WTC11 (cell line): Measurements from ENCODE around the gene SMTN. TPM values are rescaled to one million over a fixed set of nuclear protein-coding genes. Genes with fewer than 3 reads are reported as not detected.

Experiments
- ATAC-seq: fragments of 200-7000 bp; cut with Tn5 transposase; 2 replicates; pipeline ENCODE4 v1.10.0; 2021; ENCODE audit warnings: mild to moderate bottlenecking, moderate library complexity
- Bru-seq: library from RNA; stranded (reverse); fragments of 400-500 nt; gene quantifications from one replicate; lab custom pipeline; 2021; lab: Mats Ljungman, UMichigan
- CTCF ChIA-PET: fragments of 300-600 bp; sonication (Branson Sonifier 250); formaldehyde crosslinking; loops from one replicate; lab custom pipeline; 2021; ENCODE audit warnings: antibody characterized with exemption; lab: Charles Lee
- POLR2A ChIA-PET: fragments of 350-600 bp; sonication (Branson Sonifier 250); formaldehyde crosslinking; loops from one replicate; lab custom pipeline; 2021; ENCODE audit warnings: antibody characterized with exemption; lab: Charles Lee
- DNase-seq: peaks from one replicate; pipeline ENCODE4 v3.0.0; 2021; ENCODE audit warnings: low spot score
- H3K27ac Mint-ChIP-seq: 2 replicates; pipeline ENCODE4 v1.8.0; 2021; ENCODE audit warnings: mixed read lengths
- H3K27me3 Mint-ChIP-seq: 2 replicates; pipeline ENCODE4 v1.8.0; 2021; ENCODE audit warnings: low read depth, mild to moderate bottlenecking, moderate library complexity, mixed read lengths
- H3K36me3 Mint-ChIP-seq: 2 replicates; pipeline ENCODE4 v1.8.0; 2021; ENCODE audit warnings: mixed read lengths
- H3K4me1 Mint-ChIP-seq: 2 replicates; pipeline ENCODE4 v1.8.0; 2022; ENCODE audit warnings: mixed read lengths
- H3K4me3 Mint-ChIP-seq: 2 replicates; pipeline ENCODE4 v1.8.0; 2021; ENCODE audit warnings: mild to moderate bottlenecking, moderate library complexity, mixed read lengths
- H3K9me3 Mint-ChIP-seq: 2 replicates; pipeline ENCODE4 v1.8.0; 2021; ENCODE audit warnings: mixed read lengths
- CREB1 ChIP-seq: sonication (generic); formaldehyde crosslinking; IDR thresholded peaks from 2 replicates; pipeline ENCODE4 v1.8.0; 2023; ENCODE audit warnings: mild to moderate bottlenecking, missing genetic modification reagents
- CREM ChIP-seq: sonication (generic); formaldehyde crosslinking; IDR thresholded peaks from 2 replicates; pipeline ENCODE4 v1.8.1; 2022; ENCODE audit warnings: mild to moderate bottlenecking, missing genetic modification reagents, moderate library complexity
- E2F4 ChIP-seq: sonication (generic); formaldehyde crosslinking; IDR thresholded peaks from 2 replicates; pipeline ENCODE4 v1.8.1; 2022; ENCODE audit warnings: low read depth, mild to moderate bottlenecking, moderate library complexity, missing genetic modification reagents, borderline replicate concordance
- E2F5 ChIP-seq: sonication (generic); formaldehyde crosslinking; IDR thresholded peaks from 2 replicates; pipeline ENCODE4 v1.8.1; 2022; ENCODE audit warnings: mild to moderate bottlenecking, moderate library complexity, missing genetic modification reagents
- FOXK1 ChIP-seq: sonication (generic); formaldehyde crosslinking; IDR thresholded peaks from 2 replicates; pipeline ENCODE4 v1.8.0; 2022; ENCODE audit warnings: mild to moderate bottlenecking, moderate library complexity, missing genetic modification reagents
- FOXP1 ChIP-seq: sonication (generic); formaldehyde crosslinking; IDR thresholded peaks from 2 replicates; pipeline ENCODE4 v1.8.0; 2022; ENCODE audit warnings: missing genetic modification reagents, mild to moderate bottlenecking, moderate library complexity, borderline replicate concordance
- GABPB1 ChIP-seq: sonication (generic); formaldehyde crosslinking; IDR thresholded peaks from 2 replicates; pipeline ENCODE4 v1.8.1; 2023; ENCODE audit warnings: mild to moderate bottlenecking, missing genetic modification reagents
- MAX ChIP-seq: sonication (generic); formaldehyde crosslinking; IDR thresholded peaks from 2 replicates; pipeline ENCODE4 v1.8.0; 2022; ENCODE audit warnings: mild to moderate bottlenecking, missing genetic modification reagents
- MYBL2 ChIP-seq: sonication (generic); formaldehyde crosslinking; IDR thresholded peaks from 2 replicates; pipeline ENCODE4 v1.8.1; 2023; ENCODE audit warnings: mild to moderate bottlenecking, moderate library complexity, missing genetic modification reagents
- NFE2L1 ChIP-seq: sonication (generic); formaldehyde crosslinking; IDR thresholded peaks from 2 replicates; pipeline ENCODE4 v1.8.1; 2023; ENCODE audit warnings: missing genetic modification reagents
- NFYB ChIP-seq: sonication (generic); formaldehyde crosslinking; conservative IDR thresholded peaks from 2 replicates; pipeline ENCODE4 v1.8.0; 2022; ENCODE audit warnings: low read depth, missing genetic modification reagents
- OVOL2 ChIP-seq: fragments of 250-450 bp; sonication (Bioruptor Pico); IDR thresholded peaks from 2 replicates; pipeline ENCODE4 v1.9.0; 2021; ENCODE audit warnings: mild to moderate bottlenecking, borderline replicate concordance
- PRRX2 ChIP-seq: fragments of 250-450 bp; sonication (Bioruptor Pico); IDR thresholded peaks from 2 replicates; pipeline ENCODE4 v1.8.0; 2021; ENCODE audit warnings: mild to moderate bottlenecking
- RELA ChIP-seq: sonication (generic); formaldehyde crosslinking; IDR thresholded peaks from 2 replicates; pipeline ENCODE4 v1.8.1; 2022; ENCODE audit warnings: missing genetic modification reagents, mild to moderate bottlenecking, borderline replicate concordance
- SP1 ChIP-seq: sonication (generic); formaldehyde crosslinking; conservative IDR thresholded peaks from 2 replicates; pipeline ENCODE4 v1.8.1; 2022; ENCODE audit warnings: missing genetic modification reagents
- TCF7 ChIP-seq: sonication (generic); formaldehyde crosslinking; IDR thresholded peaks from 2 replicates; pipeline ENCODE4 v1.8.0; 2022; ENCODE audit warnings: mild to moderate bottlenecking, low read depth, missing genetic modification reagents, moderate library complexity
- TEAD1 ChIP-seq: sonication (generic); formaldehyde crosslinking; IDR thresholded peaks from 2 replicates; pipeline ENCODE4 v1.8.0; 2022; ENCODE audit warnings: mild to moderate bottlenecking, missing genetic modification reagents
- TEAD4 ChIP-seq: sonication (generic); formaldehyde crosslinking; IDR thresholded peaks from 2 replicates; pipeline ENCODE4 v1.8.0; 2022; ENCODE audit warnings: mild to moderate bottlenecking, missing genetic modification reagents
- ZBTB43 ChIP-seq: sonication (generic); formaldehyde crosslinking; IDR thresholded peaks from 2 replicates; pipeline ENCODE4 v1.8.1; 2023; ENCODE audit warnings: mild to moderate bottlenecking, missing genetic modification reagents
- long read RNA-seq, 3 experiments: library from RNA in 1 of 3; library from capped mRNA in 1 of 3; library from polyadenylated mRNA in 1 of 3; unstranded in 2 of 3; stranded (forward) in 1 of 3; transcript quantifications; one replicate each; pipeline ENCODE4 v2.0.0, GENCODE V29; 2021
- total RNA-seq: library from RNA; stranded (reverse); gene quantifications from 3 replicates; pipeline ENCODE4 v1.2.3, GENCODE V29; 2021

Gene SMTN
- total RNA-seq, result 28.1 to 34.5 TPM (median 32.8 TPM) in 3 replicates
- Bru-seq, nascent RNA, result percentile 44 among the genes with signal in this experiment
- long read RNA-seq, experiment 1, transcript SMTN-202 (20 exons, 3,130 nt), result minor isoform, 5 of 57 reads
- long read RNA-seq, experiment 1, transcript SMTN-201 (21 exons, 3,295 nt), result major isoform, 27 of 57 reads
- long read RNA-seq, experiment 1, partial matches to known transcripts, result 11 of 57 reads
- long read RNA-seq, experiment 1, other reads (novel, unspliced or antisense), result 13 of 57 reads
- long read RNA-seq, experiment 2, partial matches to known transcripts, result 13 of 21 reads
- long read RNA-seq, experiment 2, other reads (novel, unspliced or antisense), result 3 of 21 reads
- long read RNA-seq, experiment 3, partial matches to known transcripts, result 1 of 3 reads
- long read RNA-seq, experiment 3, other reads (novel, unspliced or antisense), result 2 of 3 reads

- H3K4me1 Mint-ChIP-seq, result peaks cover 40% of the 10 kb centered on the region
- no peaks in the 10 kb centered on the region for H3K36me3 Mint-ChIP-seq
- POLR2A ChIA-PET, result interaction anchor here (0.7 to 1.7 kb wide), 10 partner anchors 10 to 266 kb away, joined by 3 to 23 read pairs (median 3); partner anchors contain the start of genes MORC2, SELENOM and TUG1
- TF ChIP-seq SP1 (CRISPR knock-in tag) (peak; percentile 92), TEAD4 (no peak), RELA (CRISPR knock-in tag) (peak; percentile 31; the same call in 1 of the 2 replicates), PRRX2 (CRISPR knock-in tag) (0 out of 2 replicates have a peak, but pooled peaks have one; percentile 40), FOXP1 (peak; percentile 33; the same call in 1 of the 2 replicates), NFYB (CRISPR knock-in tag) (peak; percentile 48), CREB1 (CRISPR knock-in tag) (0 out of 2 replicates have a peak, but pooled peaks have one; percentile 50), TCF7 (CRISPR knock-in tag) (0 out of 2 replicates have a peak, but pooled peaks have one; percentile 26), GABPB1 (CRISPR knock-in tag) (0 out of 2 replicates have a peak, but pooled peaks have one; percentile 15), NFE2L1 (CRISPR knock-in tag) (0 out of 2 replicates have a peak, but pooled peaks have one; percentile 62), TEAD1 (CRISPR knock-in tag) (peak; percentile 21; the same call in 1 of the 2 replicates), MAX (CRISPR knock-in tag) (peak; percentile 45; the same call in 1 of the 2 replicates), CREM (CRISPR knock-in tag) (0 out of 2 replicates have a peak, but pooled peaks have one; percentile 24), OVOL2 (CRISPR knock-in tag) (no peak), FOXK1 (CRISPR knock-in tag) (no peak), E2F5 (0 out of 2 replicates have a peak, but pooled peaks have one; percentile 42), ZBTB43 (CRISPR knock-in tag) (0 out of 2 replicates have a peak, but pooled peaks have one; percentile 67), MYBL2 (CRISPR knock-in tag) (peak; percentile 81; the same call in 1 of the 2 replicates), E2F4 (CRISPR knock-in tag) (no peak)
- DNase-seq, result peak; percentile 95
- H3K27ac Mint-ChIP-seq, result peak within 1 kb of the TSS; percentile 84
- CTCF ChIA-PET, result interaction anchor here (0.5 to 21.8 kb wide), 18 partner anchors 8 to 474 kb away, joined by 3 to 363 read pairs (median 5); partner anchors contain the start of genes MORC2, PLA2G3, SELENOM and TCN2
- H3K9me3 Mint-ChIP-seq, result no peaks in the 10 kb centered on the region
- H3K4me3 Mint-ChIP-seq, result peak within 1 kb of the TSS; percentile 79
- peak; percentile 72 for ATAC-seq
- H3K27me3 Mint-ChIP-seq, result peaks cover 11% of the 10 kb centered on the region
Observed at GRCh38 chr22:31080848-31081649, at the start of gene SMTN. Gene SMTN, plus strand, starts transcription at chr22:31081318. Its CDS starts 1,941 bp downstream, at chr22:31083259.
